HG03139 (cell line): ENCODE results near the gene NCBP3.
"Not testable (repeated sequence)": the region's sequence is repeated elsewhere in the genome, so short reads cannot be mapped to it uniquely, and the experiment has no call there.

ENCODE experiments used
- ATAC-seq: cut with Tn5 transposase; IDR thresholded peaks from one replicate; pipeline ENCODE4 v1.9.1; 2021; ENCODE audit not compliant: unreplicated experiment

NCBP3 gene

DNA sequence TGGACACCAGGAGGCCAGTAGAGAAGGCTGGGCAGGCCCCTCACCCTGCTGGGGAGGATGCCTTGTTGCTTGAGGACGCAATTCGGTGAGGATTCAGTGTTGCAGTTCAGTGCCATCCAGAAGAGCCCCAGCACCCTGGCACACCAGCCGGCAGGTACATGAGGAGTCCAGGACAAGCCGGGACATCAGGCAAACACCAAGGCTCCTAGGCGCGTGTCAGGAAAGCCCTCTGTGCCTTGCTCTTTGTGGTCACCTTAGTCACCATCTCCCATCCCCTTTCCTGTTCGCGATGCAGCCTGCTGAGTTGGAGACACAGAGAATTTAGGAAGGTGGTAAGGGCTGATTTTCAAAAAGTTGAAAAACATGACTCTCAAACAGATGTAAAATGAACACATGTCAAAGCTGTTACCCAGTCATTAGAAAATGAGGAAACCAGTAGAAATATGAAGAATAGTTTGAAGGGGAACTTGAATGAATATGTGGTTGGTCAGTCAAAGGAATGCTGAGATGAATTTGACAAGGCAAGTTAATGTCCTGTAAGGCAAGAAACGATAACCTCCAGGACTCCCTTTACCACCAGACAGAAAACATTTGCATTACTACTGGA is 2.3 kb upstream of the NCBP3 start:
- ATAC-seq, result no peak

DNA sequence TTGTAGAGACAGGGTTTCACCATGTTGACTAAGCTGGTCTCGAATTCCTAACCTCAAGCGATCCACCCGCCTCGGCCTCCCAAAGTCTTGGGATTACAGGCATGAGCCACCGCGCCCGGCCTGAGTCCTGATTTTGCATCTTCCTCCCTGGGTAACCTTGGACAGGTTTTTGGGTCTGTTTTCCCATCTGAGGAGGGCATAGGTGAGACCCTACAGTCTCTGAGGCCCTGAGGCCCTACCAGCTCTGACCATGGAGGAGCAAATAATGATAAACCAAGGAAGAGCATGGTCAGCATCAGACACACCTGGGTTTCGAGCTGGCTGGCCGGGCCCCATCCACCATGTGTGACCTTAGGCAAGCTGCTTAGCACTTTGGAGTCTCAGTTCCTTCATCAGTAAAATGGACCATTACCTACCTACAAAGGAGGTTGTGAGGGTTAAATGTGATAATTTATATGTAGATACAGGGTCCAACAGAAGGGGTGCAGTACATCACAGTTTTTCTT is 1.2 kb upstream of the NCBP3 start:
- ATAC-seq, result no peak

DNA sequence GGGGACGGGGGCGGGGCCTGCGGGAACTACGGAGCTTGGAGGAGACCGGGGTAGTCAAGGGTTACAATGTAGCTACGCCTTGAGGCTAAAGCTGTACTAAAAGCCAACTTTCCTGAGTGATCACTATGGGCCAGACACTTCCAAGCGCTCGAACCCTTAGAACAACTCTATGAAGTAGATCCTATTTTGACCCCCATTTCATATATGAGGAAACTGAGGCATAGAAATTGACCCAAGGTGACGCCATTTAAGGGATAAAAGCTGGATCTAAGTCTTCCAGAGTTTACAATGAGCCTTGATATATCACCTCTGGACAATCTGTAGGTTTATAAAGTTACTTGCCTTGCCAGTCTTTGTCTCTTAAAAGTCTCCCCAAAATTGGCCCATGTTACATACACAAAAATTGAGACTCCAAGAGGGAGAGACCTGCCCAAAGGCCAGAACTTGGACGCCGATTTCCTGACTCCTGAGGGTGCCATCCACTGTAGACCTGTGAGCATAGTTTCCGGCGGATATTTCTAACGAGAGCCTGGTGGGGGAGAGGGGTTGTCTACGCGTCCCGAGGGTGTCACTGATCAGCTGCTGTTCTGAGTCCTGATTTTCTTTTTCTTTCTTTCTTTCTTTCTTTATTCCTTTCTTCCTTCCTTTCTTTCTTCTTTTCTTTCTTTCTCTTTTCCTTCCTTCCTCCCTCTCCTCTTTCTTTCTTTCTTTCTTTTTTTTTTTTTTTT is 555 bp upstream of the NCBP3 start:
- no peak for ATAC-seq

DNA sequence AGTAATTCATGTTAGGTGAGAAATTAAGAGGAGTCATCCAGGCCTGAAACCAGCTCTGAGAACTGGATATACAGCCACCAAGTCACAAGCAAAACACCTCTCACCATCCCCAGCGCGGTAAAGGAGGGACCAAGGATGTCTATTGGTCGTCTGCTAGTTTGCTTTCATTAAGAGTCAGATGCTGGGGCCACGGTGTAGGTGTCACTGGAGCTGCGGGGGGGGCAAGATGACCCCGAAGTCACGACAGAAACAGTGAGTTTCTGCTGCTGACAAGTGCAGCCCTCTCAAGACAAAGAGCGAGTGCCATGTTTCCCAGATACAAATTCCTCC is 790 bp downstream of the NCBP3 start:
- no peak for ATAC-seq

DNA sequence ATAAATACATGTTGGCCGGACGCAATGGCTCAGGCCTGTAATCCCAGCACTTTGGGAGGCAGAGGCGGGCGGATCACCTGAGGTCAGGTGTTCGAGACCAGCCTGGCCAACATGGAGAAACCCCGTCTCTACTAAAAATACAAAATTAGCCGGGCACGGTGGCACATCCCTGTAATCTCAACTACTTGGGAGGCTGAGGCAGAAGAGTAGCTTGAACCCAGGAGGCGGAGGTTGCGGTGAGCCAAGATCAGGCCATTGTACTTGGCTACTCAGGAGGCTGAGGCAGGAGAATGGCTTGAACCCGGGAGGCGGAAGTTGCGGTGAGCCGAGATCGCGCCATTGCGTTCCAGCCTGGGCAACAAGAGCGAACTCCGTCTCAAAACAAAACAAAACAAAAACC is 1.5 kb downstream of the NCBP3 start:
- not testable (repeated sequence) for ATAC-seq

DNA sequence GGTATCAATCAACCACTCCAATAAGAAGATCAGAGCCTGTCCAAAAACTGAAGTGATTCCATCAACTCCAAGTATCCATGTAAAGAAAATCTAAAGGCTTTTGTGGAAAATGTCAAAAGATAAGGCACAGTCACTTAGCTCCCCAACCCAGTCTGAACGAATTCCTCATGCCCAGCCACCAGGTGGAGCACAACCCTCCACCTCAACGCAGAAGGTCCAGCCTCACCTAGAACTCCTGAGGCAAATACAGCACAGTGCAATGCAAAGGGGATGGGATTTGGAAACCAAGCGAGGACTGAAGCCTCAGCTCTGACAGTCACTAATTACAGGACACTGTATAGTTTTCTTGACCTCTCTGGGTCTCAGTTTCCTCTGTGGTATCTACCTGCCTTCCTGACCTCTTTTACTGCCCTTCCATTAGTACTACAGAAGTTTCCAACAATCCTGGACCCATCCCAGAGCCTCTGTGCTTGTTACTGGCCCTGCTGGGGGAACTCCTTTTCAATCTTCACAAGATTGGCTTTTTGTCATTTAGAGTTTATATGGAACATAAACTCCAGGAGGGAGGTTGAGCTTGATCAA is 2.0 kb downstream of the NCBP3 start:
- ATAC-seq, result no peak

DNA sequence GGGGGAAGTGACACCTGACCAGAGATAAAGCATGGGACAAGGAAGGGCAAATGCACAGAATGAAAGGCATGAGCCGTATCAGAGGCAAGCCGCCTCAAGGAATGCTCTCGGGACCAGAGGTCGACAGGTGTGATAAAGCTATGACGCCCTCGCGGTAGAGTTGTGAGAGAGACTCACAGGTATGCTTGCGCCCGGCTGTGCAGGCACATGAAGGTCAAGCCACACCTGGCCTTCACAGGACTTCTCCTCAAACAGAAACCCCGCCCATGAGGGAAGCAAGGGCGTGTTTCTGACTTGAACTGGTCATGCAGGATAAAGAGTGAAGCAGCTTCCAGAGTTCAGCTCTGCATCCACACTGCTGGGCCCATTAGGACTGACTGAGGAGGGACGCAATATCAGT is 7.8 kb downstream of the NCBP3 start:
- ATAC-seq, result no peak

DNA sequence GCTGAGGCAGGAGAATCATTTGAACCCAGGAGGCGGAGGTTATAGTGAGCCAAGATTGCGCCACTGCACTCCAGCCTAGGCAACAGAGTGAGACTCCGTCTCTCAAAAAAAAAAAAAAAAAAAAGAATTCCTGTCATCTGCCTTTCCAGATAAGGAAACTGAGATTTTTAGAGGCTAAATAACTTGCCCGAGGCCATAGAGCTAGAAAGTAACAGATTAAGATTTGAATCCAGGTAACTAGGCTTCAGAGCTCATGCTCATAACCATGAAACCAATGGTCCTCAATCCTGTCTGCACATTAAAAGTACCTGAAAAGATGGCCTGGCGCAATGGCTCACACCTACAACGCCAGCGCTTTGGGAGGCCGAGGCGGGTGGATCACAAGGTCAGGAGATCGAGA is 9.5 kb downstream of the NCBP3 start:
- ATAC-seq, result no peak

DNA sequence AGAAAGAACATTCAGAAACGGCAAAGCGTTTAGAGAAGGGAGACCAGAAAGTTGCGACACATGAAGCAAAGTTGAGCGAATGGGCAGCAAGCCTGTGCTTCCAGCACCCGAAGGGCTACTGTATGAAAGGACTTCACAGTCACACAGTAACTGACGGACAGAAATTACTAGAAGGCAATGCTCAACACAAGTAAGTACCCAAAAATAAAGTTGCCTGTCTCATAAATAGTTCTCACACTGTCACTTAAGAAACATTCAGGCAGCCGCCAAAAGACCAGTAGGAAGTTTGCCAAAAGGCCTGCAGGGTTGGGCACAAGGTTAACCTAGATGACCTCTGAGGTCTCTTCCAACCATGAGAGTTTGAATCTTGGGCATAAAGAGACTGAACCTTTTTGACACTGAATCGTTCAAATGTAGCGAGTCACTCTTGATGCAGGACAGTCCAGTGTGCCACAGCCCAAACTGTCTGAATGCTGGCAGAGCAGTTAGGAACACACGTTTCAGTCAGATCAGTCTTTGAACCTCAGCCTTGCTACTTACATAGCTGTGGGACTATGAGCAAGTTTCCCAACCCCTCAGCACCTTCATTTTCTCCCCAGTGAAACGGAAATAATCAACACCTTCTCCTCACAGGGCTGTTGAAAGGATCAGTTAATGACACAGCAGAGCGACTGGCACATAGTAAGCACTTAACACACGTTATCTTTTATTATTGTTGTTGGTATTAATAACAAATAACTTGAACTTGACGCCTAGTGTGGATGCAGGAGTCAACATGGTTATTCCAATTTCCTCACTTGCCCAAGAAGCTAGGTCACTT is 10.4 kb downstream of the NCBP3 start:
- ATAC-seq, result no peak

DNA sequence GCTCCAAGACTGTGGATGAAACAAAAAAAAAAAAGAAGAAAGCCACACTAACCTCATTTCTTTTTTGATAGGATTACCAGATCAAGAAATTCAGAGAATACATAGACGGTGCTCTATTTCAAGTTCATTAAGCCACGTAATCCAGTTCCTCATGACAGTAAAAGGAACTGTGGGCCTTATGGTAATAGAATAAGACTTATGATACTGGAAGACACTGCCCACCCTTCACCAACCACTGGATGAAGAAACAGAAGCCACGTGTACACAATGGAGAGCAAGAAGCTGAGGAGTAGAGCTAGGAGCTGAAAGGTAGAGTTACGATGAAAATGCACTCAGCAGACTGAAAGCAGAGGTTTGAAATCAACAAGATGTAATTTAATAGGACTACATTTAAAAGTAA is 11.2 kb downstream of the NCBP3 start:
- ATAC-seq, result no peak

DNA sequence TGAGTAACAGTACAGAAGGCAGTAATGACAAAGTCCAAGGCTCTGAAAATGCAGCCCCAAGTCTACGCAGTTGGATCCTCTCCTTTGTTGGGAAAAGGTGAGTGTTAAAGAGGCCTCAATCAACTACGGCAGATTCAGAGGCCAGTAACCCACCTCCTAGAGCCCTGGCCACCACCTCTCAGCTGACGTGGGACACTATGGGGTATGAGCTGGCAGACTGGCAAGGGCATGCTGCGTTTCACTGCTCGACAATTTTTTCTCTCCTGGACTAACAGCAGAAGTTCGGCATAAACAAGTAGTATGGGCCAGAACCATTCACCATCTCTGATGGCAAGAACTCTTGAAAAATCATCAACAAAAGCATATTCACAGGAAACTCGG is 17.2 kb downstream of the NCBP3 start:
- no peak for ATAC-seq

DNA sequence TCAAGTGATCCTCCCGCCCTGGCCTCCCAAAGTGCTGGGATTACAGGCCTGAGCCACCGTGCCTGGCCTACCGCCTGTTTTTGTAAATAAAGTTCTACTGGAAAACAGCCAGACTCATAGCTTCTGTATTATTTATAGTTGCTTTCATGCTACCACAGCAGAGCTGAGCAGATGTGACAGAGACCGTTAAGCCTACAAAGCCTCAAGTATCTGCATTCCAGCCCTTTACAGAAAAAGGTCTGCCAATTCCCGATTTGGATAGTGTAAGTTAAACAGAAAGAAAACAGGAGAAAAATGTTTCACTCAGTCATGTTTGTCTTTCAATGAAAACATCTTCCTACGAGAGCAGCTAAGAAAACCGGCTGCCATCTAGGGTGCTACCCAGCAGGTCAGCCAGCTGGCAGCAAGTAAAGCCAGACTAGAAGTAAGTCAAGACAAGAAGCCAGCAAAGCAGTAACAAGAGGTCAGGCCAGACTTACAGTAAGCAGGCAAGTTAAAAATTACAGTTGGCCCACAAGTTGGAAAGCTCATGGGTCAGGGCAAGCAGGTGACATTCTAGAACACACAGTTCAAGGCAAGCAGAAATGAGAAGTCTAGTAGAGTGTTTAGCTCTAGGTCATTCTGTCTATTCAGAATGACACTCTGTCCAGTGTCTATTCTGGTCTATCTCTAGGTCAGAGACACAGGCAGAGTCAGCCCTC is 17.7 kb downstream of the NCBP3 start:
- no peak for ATAC-seq

DNA sequence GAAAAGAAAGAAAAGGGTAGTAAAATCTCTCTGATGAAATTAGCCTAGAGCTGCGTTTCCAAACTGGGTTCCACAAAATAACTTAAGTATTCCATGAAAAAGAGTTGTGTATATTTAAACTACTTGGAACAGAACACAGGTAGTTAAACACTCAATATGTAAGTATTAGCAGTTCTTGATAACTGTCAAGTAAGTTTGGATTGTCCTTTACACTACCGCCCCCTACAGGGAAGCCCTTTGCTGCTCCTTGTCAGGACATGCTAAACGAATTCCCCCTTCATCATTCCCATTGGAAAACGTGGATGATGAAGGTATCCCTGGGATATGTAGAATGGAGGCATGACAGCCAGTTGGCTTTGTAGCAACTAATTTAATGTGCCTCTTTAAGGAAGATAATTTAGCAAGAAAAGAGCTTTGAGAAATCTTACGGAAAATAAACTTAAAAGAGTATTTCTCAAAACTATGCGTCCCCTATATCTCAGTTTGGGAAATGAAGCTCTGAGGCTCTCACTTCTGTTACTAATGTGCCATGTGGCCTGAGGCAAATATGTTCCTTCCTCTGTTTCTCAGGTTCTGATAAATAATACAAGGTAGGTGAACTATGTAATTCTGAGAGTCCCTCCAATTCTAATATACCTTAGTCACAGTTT is 18.8 kb downstream of the NCBP3 start:
- no peak for ATAC-seq

DNA sequence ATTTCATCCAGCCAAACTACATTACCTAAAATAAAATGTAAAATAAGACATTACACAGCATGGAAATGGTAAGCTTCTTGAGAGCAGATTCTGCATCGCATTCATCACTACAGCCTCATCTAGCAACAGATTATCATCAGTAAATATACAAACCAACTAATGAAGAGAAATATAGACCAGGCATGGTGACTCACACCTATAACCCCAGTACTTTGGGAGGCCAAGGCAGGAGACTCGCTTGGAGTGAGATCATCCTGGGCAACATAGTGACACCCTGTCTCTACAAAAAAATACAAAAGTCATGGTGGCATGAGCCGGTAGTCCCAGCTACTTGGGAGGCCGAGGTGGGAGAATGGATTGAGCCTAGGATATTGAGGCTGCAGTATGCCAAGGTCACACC is 19.9 kb downstream of the NCBP3 start:
- no peak for ATAC-seq

DNA sequence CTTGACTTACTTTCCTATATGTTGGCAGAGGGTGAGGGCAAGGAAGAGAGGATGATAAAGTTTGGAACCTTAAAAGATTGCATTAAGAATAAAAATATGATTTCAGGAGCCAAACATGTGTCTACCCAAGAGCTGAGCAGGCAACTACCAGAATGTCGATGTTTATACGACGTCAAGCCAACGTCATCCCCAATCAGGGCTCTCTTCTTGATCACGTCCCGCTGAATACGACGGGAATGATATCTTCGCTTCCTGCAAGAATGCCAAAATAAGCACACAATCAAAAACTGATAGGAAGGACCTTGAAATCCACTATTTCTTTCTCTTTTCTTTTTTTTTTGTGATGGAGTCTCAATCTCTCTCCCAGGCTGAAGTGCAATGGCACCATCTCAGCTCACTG is 24.9 kb downstream of the NCBP3 start:
- no peak for ATAC-seq

DNA sequence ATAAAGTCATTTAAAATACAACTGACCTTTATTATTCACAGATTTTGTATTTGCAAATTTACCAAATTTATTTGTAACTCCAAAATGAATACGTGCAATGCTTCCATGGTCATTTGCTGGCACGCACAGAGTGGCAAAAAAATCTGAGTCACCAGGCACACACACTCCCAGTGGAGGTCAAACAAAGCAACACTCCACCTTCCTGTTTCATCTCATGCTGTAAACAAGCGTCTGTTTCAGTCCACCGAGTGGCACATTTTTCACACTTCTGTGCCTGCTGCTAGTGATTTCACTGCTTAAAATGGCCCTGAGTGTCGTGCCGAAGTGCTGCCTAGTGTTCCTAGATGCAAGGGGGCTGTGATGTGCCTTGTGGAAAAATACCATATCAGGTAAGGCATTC is 27.3 kb downstream of the NCBP3 start:
- ATAC-seq, result no peak

DNA sequence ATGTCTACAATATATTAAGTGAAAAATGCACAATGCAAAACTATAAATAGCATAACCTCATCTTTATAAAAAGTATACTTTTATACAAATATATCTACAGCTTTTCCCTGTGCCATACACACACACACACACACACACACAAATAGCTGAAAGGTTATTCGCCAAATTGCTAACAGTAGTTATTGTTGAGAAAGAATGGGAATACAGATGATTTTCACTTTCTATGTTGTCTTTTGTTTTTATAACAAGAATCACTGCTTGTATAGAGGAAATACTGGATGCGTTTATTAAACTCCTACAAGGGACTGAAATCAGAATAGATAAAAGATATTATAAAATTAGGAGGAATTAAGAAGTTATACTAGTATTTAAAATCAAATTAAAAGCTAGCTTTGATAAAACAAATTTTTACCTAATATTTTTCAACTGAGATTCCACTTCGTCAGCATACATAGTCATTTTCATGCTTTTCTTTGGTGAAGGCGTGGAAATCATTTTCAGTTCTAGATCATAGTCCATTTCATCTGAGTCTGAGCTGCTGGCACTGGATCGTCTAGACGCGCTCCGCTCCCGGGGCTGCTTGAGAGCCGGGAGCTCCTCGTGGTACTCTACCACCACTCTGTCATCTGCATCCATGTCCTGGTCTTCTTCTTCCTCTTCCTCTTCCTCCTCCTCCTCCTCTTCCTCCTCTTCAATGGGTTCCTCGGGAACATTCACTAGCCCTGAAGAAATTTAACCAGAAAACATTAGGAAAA is 28.0 kb downstream of the NCBP3 start:
- no peak for ATAC-seq

DNA sequence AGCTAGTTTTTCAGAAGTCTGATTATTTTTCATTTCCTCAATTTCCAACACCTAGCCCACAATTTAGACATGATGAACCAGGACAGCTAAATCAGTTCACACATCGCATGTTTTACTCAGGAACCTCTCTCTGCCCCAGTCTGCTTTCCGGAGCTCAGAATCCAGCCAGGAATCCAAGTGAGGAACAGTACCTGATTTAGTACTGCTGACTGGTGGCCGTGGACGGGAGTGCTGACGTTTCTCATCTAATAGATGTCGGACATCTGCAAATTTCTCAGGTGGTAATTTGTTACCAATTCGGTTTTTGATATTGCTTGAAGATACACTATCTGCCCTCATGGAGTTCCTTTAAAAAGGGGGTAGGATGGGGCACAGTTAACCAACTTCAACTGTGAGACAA is 30.1 kb downstream of the NCBP3 start:
- no peak for ATAC-seq

DNA sequence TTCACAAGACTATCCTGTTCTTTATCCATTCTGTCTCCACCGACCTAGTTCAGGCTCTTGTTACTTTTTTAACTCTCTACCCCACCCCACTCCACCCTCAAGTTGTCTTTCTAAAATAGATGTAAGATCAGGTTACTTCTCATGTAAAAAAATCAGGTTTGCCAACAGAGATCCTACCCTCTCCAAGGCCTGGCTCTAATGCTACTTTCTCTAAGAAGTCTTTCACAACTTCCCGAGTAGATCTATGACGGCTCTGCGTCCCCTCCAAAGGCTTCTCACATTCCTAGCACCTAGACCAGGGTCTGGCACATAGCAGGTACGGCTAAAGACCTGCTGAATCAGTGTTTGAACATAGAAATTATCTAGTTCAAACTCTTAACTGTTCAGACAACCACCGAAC is 30.9 kb downstream of the NCBP3 start:
- no peak for ATAC-seq

DNA sequence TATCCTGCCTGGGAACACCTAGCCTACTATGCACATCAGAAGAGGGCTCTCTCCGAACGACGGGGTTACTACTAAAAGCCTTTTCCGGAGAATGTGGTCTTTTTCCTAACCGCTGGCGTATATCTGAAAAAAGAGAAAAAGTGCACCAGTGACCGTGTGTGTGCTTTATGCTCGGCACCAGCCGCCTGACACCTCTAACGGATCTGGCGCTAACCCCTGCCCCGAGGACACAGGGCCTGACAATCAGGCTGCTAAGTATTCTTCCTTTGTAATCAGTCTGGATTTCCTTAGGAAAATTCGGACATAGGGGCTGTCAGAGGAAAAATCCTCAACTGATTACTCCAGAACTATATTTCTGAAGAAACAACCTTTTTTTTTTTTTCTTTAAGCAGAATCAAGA is 31.7 kb downstream of the NCBP3 start:
- ATAC-seq, result no peak
